Naive thymus-derived CD4-positive, alpha-beta T cell (primary cell): Measurements from ENCODE around the gene TRPM4. TPM values are rescaled to one million over a fixed set of nuclear protein-coding genes. Genes with fewer than 3 reads are reported as not detected.
A peak's percentile ranks its signal among the peaks of the same experiment; 100 is the strongest.

Source experiments
- ATAC-seq: fragments of 150-1000 bp; cut with Tn5 transposase; 2 replicates; pipeline ENCODE4 v1.10.0; 2021; ENCODE audit warnings: mild to moderate bottlenecking, moderate library complexity
- CTCF ChIA-PET: fragments of 350-600 bp; sonication (Branson Sonifier 250); formaldehyde crosslinking; loops from one replicate; lab custom pipeline; 2021; ENCODE audit warnings: antibody characterized with exemption; lab: Charles Lee
- POLR2A ChIA-PET: fragments of 350-600 bp; sonication (Branson Sonifier 250); formaldehyde crosslinking; loops from one replicate; lab custom pipeline; 2021; ENCODE audit warnings: antibody characterized with exemption, inconsistent platforms; lab: Charles Lee
- DNase-seq, 9 donors: peaks; one replicate each; pipeline versions ENCODE4 v3.0.0 to v3.0.0-alpha.2; 2020 to 2022; ENCODE audit warnings: mixed read lengths in 1 of 9
- H3K27ac ChIP-seq: one replicate; pipeline ENCODE4 v1.7.0; 2013; ENCODE audit warnings: mild to moderate bottlenecking, low read depth, low read length, moderate library complexity
- H3K27me3 ChIP-seq, 2 donors: one replicate each; pipeline ENCODE4 v1.7.0; 2013; ENCODE audit warnings: low read length in 2 of 2, mild to moderate bottlenecking in 2 of 2, moderate library complexity in 2 of 2; ENCODE audit not compliant: control insufficient read depth in 2 of 2, insufficient read depth in 2 of 2
- H3K36me3 ChIP-seq, 3 experiments: 1 replicate in 2 of 3; 2 replicates in 1 of 3; pipeline ENCODE4 v1.7.0; 2013; ENCODE audit warnings: low read length in 3 of 3, mild to moderate bottlenecking in 3 of 3, moderate library complexity in 1 of 3; ENCODE audit not compliant: insufficient read depth in 3 of 3, control insufficient read depth in 2 of 3
- H3K4me1 ChIP-seq, 2 donors: one replicate each; pipeline ENCODE4 v1.7.0; 2013; ENCODE audit warnings: low read length in 2 of 2, mild to moderate bottlenecking in 2 of 2, moderate library complexity in 1 of 2; ENCODE audit not compliant: control insufficient read depth in 2 of 2, insufficient read depth in 2 of 2
- H3K4me3 ChIP-seq: 2 replicates; pipeline ENCODE4 v1.7.0; 2013; ENCODE audit warnings: mild to moderate bottlenecking, low read length
- H3K9me3 ChIP-seq, 3 experiments: 1 replicate in 2 of 3; 2 replicates in 1 of 3; pipeline ENCODE4 v1.7.0; 2013; ENCODE audit warnings: low read length in 3 of 3; ENCODE audit not compliant: control insufficient read depth in 2 of 3
- H3K27ac Mint-ChIP-seq, 9 donors: one replicate each; pipeline ENCODE4 v1.8.0; 2020 to 2022; ENCODE audit warnings: mixed read lengths in 9 of 9, mild to moderate bottlenecking in 8 of 9, moderate library complexity in 5 of 9, inconsistent platforms in 2 of 9
- H3K27me3 Mint-ChIP-seq, 5 donors: one replicate each; pipeline ENCODE4 v1.8.0; 2021 to 2022; ENCODE audit warnings: mixed read lengths in 5 of 5, mild to moderate bottlenecking in 1 of 5
- H3K36me3 Mint-ChIP-seq, 5 donors: one replicate each; pipeline ENCODE4 v1.8.0; 2020 to 2022; ENCODE audit warnings: mixed read lengths in 5 of 5, mild to moderate bottlenecking in 3 of 5, inconsistent platforms in 1 of 5
- H3K4me1 Mint-ChIP-seq, 7 donors: one replicate each; pipeline ENCODE4 v1.8.0; 2020 to 2022; ENCODE audit warnings: mixed read lengths in 7 of 7, mild to moderate bottlenecking in 3 of 7, inconsistent platforms in 1 of 7
- H3K4me3 Mint-ChIP-seq, 10 donors: one replicate each; pipeline ENCODE4 v1.8.0; 2020 to 2022; ENCODE audit warnings: mild to moderate bottlenecking in 10 of 10, mixed read lengths in 10 of 10, moderate library complexity in 6 of 10, inconsistent platforms in 2 of 10
- H3K9me3 Mint-ChIP-seq, 11 donors: one replicate each; pipeline ENCODE4 v1.8.0; 2020 to 2022; ENCODE audit warnings: mixed read lengths in 11 of 11, mild to moderate bottlenecking in 4 of 11, inconsistent platforms in 1 of 11, moderate library complexity in 1 of 11
- intact Hi-C, 2 donors: fragments of 100-400 bp; cut with micrococcal nuclease; formaldehyde crosslinking; loops; one replicate each; pipeline ENCODE4 v1.15.1; 2023
- polyA plus RNA-seq, 2 donors: library from polyadenylated mRNA; unstranded; fragments of 300-500 nt; fragmentation: Illumina TruSeq; gene quantifications; one replicate each; pipeline ENCODE4 v1.2.3, GENCODE V29; 2021
- total RNA-seq, 6 experiments: library from RNA in 5 of 6; stranded (reverse) in 5 of 6; gene quantifications; 1 replicate in 5 of 6; 2 replicates in 1 of 6; pipeline ENCODE4 v1.2.3 and lab custom pipeline; 2021 to 2026

Gene TRPM4
- total and polyA plus RNA-seq, 7 experiments from 2014 or later = 0.13 to 3.2 (median 0.85) TPM; not detected in 2

- ATAC-seq (no peak), DNase-seq (no peak)
- Histone ChIP-seq H3K9me3 (no peaks in the 10 kb centered on the region), H3K4me3 (no peak overlapping the region), H3K27me3 (peaks cover 3 to 38% of the 10 kb centered on the region in 2 donors), H3K4me1 (peaks cover 7 to 30% of the 10 kb centered on the region in 2 donors), H3K27ac (no peak overlapping the region), H3K36me3 (no peaks in the 10 kb centered on the region)
- POLR2A ChIA-PET = interaction anchor here (0.6 kb wide), 1 partner anchor 153 kb away, joined by 5 read pairs; no protein-coding TSS in a partner anchor
- Mint-ChIP-seq H3K4me3 (peak overlapping the region in 2 of 10 donors; percentile 3 to 38), H3K27me3 (peaks cover 54 to 75% (median 56%) of the 10 kb centered on the region in 5 donors), H3K36me3 (peaks cover 0 to 9% (median 0%) of the 10 kb centered on the region in 5 donors), H3K9me3 (peaks cover 0 to 11% (median 5%) of the 10 kb centered on the region in 11 donors), H3K27ac (no peak overlapping the region), H3K4me1 (peaks cover 12 to 35% (median 27%) of the 10 kb centered on the region in 7 donors)
- CTCF ChIA-PET = interaction anchor here (0.6 kb wide), 1 partner anchor 15 kb away, joined by 3 read pairs; no protein-coding TSS in a partner anchor
- intact Hi-C loops = loop anchor here in 1 of 2 donors (5.0 kb wide), 1 partner anchor 37 kb away; the partner anchor contains the start of genes C19orf73 and PPFIA3
Observed at GRCh38 chr19:49154279-49154678, 3.3 kb upstream of the TRPM4 start.

GRCh38 chr19:49155005-49155819 is 2.4 kb upstream of the TRPM4 start, which contains the start of gene HRC:
TSS of gene HRC (minus strand) at chr19:49155396. CDS start at chr19:49155237, 159 bp downstream.
- ATAC-seq (no peak), DNase-seq (no peak)
- intact Hi-C loops = no loop called here
- Histone ChIP-seq H3K27ac (no peak within 1 kb of the TSS), H3K27me3 (peaks cover 3 to 28% of the 10 kb centered on the region in 2 donors), H3K4me3 (no peak within 1 kb of the TSS), H3K4me1 (peaks cover 0 to 21% of the 10 kb centered on the region in 2 donors), H3K9me3 (no peaks in the 10 kb centered on the region), H3K36me3 (no peaks in the 10 kb centered on the region)
- no peak within 1 kb of the TSS for H3K27ac Mint-ChIP-seq
- ChIA-PET POLR2A (no interaction called here), CTCF (interaction anchor here (0.9 kb wide), 1 partner anchor 58 kb away, joined by 4 read pairs; no protein-coding TSS in a partner anchor)
- H3K9me3 Mint-ChIP-seq = peaks cover 0 to 11% (median 5%) of the 10 kb centered on the region in 11 donors
- H3K36me3 Mint-ChIP-seq = peaks cover 0 to 9% (median 2%) of the 10 kb centered on the region in 5 donors
- peaks cover 11 to 26% (median 18%) of the 10 kb centered on the region in 7 donors for H3K4me1 Mint-ChIP-seq
- H3K27me3 Mint-ChIP-seq = peaks cover 55 to 75% (median 58%) of the 10 kb centered on the region in 5 donors
- peak within 1 kb of the TSS in 3 of 10 donors; percentile 3 to 38 (median 8) for H3K4me3 Mint-ChIP-seq

GRCh38 chr19:49155820-49156346 is 1.7 kb upstream of the TRPM4 start:
- Mint-ChIP-seq H3K9me3 (peaks cover 0 to 11% (median 5%) of the 10 kb centered on the region in 11 donors), H3K27me3 (peaks cover 59 to 78% (median 62%) of the 10 kb centered on the region in 5 donors), H3K4me3 (peak overlapping the region in 1 of 10 donors; percentile 8), H3K36me3 (peaks cover 0 to 9% (median 2%) of the 10 kb centered on the region in 5 donors), H3K27ac (no peak overlapping the region), H3K4me1 (peaks cover 11 to 22% (median 17%) of the 10 kb centered on the region in 7 donors)
- no peak for DNase-seq
- Histone ChIP-seq H3K36me3 (no peaks in the 10 kb centered on the region), H3K4me3 (no peak overlapping the region), H3K27ac (no peak overlapping the region), H3K9me3 (no peaks in the 10 kb centered on the region), H3K27me3 (peaks cover 3 to 23% of the 10 kb centered on the region in 2 donors), H3K4me1 (peaks cover 0 to 14% of the 10 kb centered on the region in 2 donors)
- CTCF ChIA-PET = interaction anchor here (0.9 kb wide), 1 partner anchor 58 kb away, joined by 4 read pairs; no protein-coding TSS in a partner anchor
- ATAC-seq = no peak
- POLR2A ChIA-PET = no interaction called here
- intact Hi-C loops = no loop called here

- no peaks in the 10 kb centered on the region for H3K9me3 Mint-ChIP-seq
- ATAC-seq (no peak), DNase-seq (no peak)
- intact Hi-C loops = no loop called here
- Histone ChIP-seq H3K9me3 (no peaks in the 10 kb centered on the region), H3K4me3 (no peak overlapping the region), H3K4me1 (peaks cover 0 to 7% of the 10 kb centered on the region in 2 donors), H3K36me3 (no peaks in the 10 kb centered on the region), H3K27ac (no peak overlapping the region), H3K27me3 (peaks cover 0 to 12% of the 10 kb centered on the region in 2 donors)
- H3K27ac Mint-ChIP-seq = no peak overlapping the region
- CTCF ChIA-PET = no interaction called here
- peaks cover 0 to 4% (median 0%) of the 10 kb centered on the region in 5 donors for H3K36me3 Mint-ChIP-seq
- H3K4me3 Mint-ChIP-seq = no peak overlapping the region
- H3K4me1 Mint-ChIP-seq = peaks cover 5 to 12% (median 7%) of the 10 kb centered on the region in 7 donors
- H3K27me3 Mint-ChIP-seq = peaks cover 34 to 49% (median 40%) of the 10 kb centered on the region in 5 donors
- POLR2A ChIA-PET = no interaction called here
Observed at GRCh38 chr19:49160450-49161189, 3.0 kb downstream of the TRPM4 start.

GRCh38 chr19:49161987-49162386 is 4.4 kb downstream of the TRPM4 start:
- H3K27me3 ChIP-seq = peaks cover 0 to 11% of the 10 kb centered on the region in 2 donors
- H3K36me3 Mint-ChIP-seq = peaks cover 0 to 4% (median 0%) of the 10 kb centered on the region in 5 donors
- ChIA-PET CTCF (interaction anchor here (0.6 kb wide), 1 partner anchor 334 kb away, joined by 3 read pairs; no protein-coding TSS in a partner anchor), POLR2A (no interaction called here)
- H3K9me3 Mint-ChIP-seq = no peaks in the 10 kb centered on the region
- H3K4me1 ChIP-seq = peaks cover 0 to 7% of the 10 kb centered on the region in 2 donors
- H3K27me3 Mint-ChIP-seq = peaks cover 28 to 47% (median 34%) of the 10 kb centered on the region in 5 donors
- peak overlapping the region in 1 of 9 donors; percentile 51 for H3K27ac Mint-ChIP-seq
- no peak for ATAC-seq
- peaks cover 5 to 12% (median 7%) of the 10 kb centered on the region in 7 donors for H3K4me1 Mint-ChIP-seq
- intact Hi-C loops = no loop called here
- H3K9me3 ChIP-seq = no peaks in the 10 kb centered on the region
- no peak overlapping the region for H3K4me3 Mint-ChIP-seq
- DNase-seq = no peak
- H3K36me3 ChIP-seq = no peaks in the 10 kb centered on the region
- H3K27ac ChIP-seq = no peak overlapping the region
- no peak overlapping the region for H3K4me3 ChIP-seq
